Heart left ventricle (tissue), 11 donors: Measurements from ENCODE around the gene ZNF185. TPM values are rescaled to one million over a fixed set of nuclear protein-coding genes. Genes with fewer than 3 reads are reported as not detected.

Experiments
- polyA plus RNA-seq, 2 donors: library from polyadenylated mRNA; stranded (reverse); fragments of 200-250 nt; gene quantifications; one replicate each; pipeline ENCODE4 v1.2.3, GENCODE V29; 2013
- total RNA-seq, 9 donors: library from RNA; depleted of rRNA in 2 of 9; stranded (reverse); fragments of >200 nt in 2 of 9; fragmentation: NEBNext Ultra II Directional in 3 of 9; extraction: Animal tissue kit (Norgen Biotek cat#: 25700) in 3 of 9; gene quantifications; one replicate each; pipeline versions ENCODE4 v1.1.0 to v1.2.4, GENCODE V29; 2016 to 2023
- donor health status: ischemic (EF 13 %, LVEDD 7.1; RV severe dilation, severe dysfunction).
- donor health status: healthy with polysubstance abuse.
- donor health status: DM: no; HTN: yes; CAD: no.
- donor health status: DM: no; HTN: no; CAD: no.
- donor health status: ischemic (EF 25% LVEDD 5.7; RV mildly dilated, moderate dysfunction).
- donor health status: healthy.
- donor health status: DM: yes; HTN: yes; CAD: no.
- donor health status: PGD.
- donor health status: nonischemic (EF 23%, LVEDD 6.1; RV moderate dilation, normal function).

The ZNF185 gene
- total and polyA plus RNA-seq, 11 donors: 0.42 to 7.4 (median 1.8) TPM

Other genes with a start within 250 kb of the ZNF185 start
- gene MAGEA3, start 199.3 kb upstream of the ZNF185 start, total RNA-seq: not detected
- not detected for gene MAGEA3, start 199.3 kb upstream of the ZNF185 start, polyA plus RNA-seq
- gene CSAG2, start 188.8 kb upstream of the ZNF185 start, total RNA-seq: not detected
- gene CSAG2, start 188.8 kb upstream of the ZNF185 start, polyA plus RNA-seq: not detected
- not detected for gene MAGEA2B, start 183.4 kb upstream of the ZNF185 start, total RNA-seq
- not detected for gene MAGEA2B, start 183.4 kb upstream of the ZNF185 start, polyA plus RNA-seq
- gene CSAG1, start 164.3 kb upstream of the ZNF185 start, total RNA-seq: not detected
- not detected for gene CSAG1, start 164.3 kb upstream of the ZNF185 start, polyA plus RNA-seq
- gene MAGEA12, start 164.3 kb upstream of the ZNF185 start, total RNA-seq: not detected
- not detected for gene MAGEA12, start 164.3 kb upstream of the ZNF185 start, polyA plus RNA-seq
- gene MAGEA2, start 144.2 kb upstream of the ZNF185 start, total RNA-seq: not detected
- not detected for gene MAGEA2, start 144.2 kb upstream of the ZNF185 start, polyA plus RNA-seq
- gene CSAG3, start 138.8 kb upstream of the ZNF185 start, total RNA-seq: not detected
- not detected for gene CSAG3, start 138.8 kb upstream of the ZNF185 start, polyA plus RNA-seq
- gene MAGEA6, start 128.4 kb upstream of the ZNF185 start, total RNA-seq: not detected
- gene MAGEA6, start 128.4 kb upstream of the ZNF185 start, polyA plus RNA-seq: not detected
- gene CETN2, start 67.3 kb upstream of the ZNF185 start, total RNA-seq: 10 to 100 TPM; 18.8 to 32.8 (median 24.7) TPM
- 10 to 100 TPM; 27.7 to 37.0 TPM for gene CETN2, start 67.3 kb upstream of the ZNF185 start, polyA plus RNA-seq
- gene NSDHL, start 67.0 kb upstream of the ZNF185 start, total RNA-seq: 10 to 100 TPM; 11.5 to 27.0 (median 18.0) TPM
- gene NSDHL, start 67.0 kb upstream of the ZNF185 start, polyA plus RNA-seq: 10 to 100 TPM; 10.8 to 44.6 TPM
- gene PNMA5, start 96.0 kb downstream of the ZNF185 start, total RNA-seq: not detected
- not detected for gene PNMA5, start 96.0 kb downstream of the ZNF185 start, polyA plus RNA-seq
- 1 to 10 TPM in 5 of 9 donors, under 1 TPM in 4; 0.16 to 3.3 (median 1.3) TPM for gene PNMA3, start 158.4 kb downstream of the ZNF185 start, total RNA-seq
- 1 to 10 TPM in 1 of 2 donors, under 1 TPM in 1; 0.08 to 3.2 TPM for gene PNMA3, start 158.4 kb downstream of the ZNF185 start, polyA plus RNA-seq
- gene PNMA6A, start 174.4 kb downstream of the ZNF185 start, total RNA-seq: 1 to 10 TPM in 8 of 9 donors, under 1 TPM in 1; 0.74 to 3.1 (median 1.7) TPM
- gene PNMA6A, start 174.4 kb downstream of the ZNF185 start, polyA plus RNA-seq: 1 to 10 TPM in 1 of 2 donors, under 1 TPM in 1; 0.71 to 3.4 TPM